SK-N-SH treated with all-trans-retinoic acid at 6 μM for 48 hours (cell line): ENCODE measurements around the gene HAUS1.

Experiments
- ATAC-seq: fragments of 200-7000 bp; cut with Tn5 transposase; 3 replicates; pipeline ENCODE4 v1.9.1; 2020; ENCODE audit warnings: mild to moderate bottlenecking, moderate library complexity
- ARNTL ChIP-seq: fragments of 450-650 bp; formaldehyde crosslinking; IDR thresholded peaks from 2 replicates; pipeline ENCODE4 v1.5.0; 2020; ENCODE audit warnings: low read depth, mild to moderate bottlenecking, moderate library complexity, borderline replicate concordance
- CSDC2 ChIP-seq: fragments of 250-450 bp; sonication (Bioruptor Pico); IDR thresholded peaks from 2 replicates; pipeline ENCODE4 v1.5.0; 2020; ENCODE audit warnings: mild to moderate bottlenecking, moderate library complexity
- ESRRG ChIP-seq: fragments of 250-450 bp; sonication (Bioruptor Pico); IDR thresholded peaks from 2 replicates; pipeline ENCODE4 v1.6.1; 2021; ENCODE audit warnings: mild to moderate bottlenecking
- GLIS3 ChIP-seq: fragments of 250-450 bp; sonication (Bioruptor Pico); IDR thresholded peaks from 2 replicates; pipeline ENCODE4 v1.5.0; 2020; ENCODE audit warnings: mild to moderate bottlenecking, moderate library complexity
- ISL1 ChIP-seq: fragments of 250-450 bp; sonication (Bioruptor Pico); IDR thresholded peaks from 2 replicates; pipeline ENCODE4 v2.1.2; 2022; ENCODE audit warnings: mild to moderate bottlenecking, moderate library complexity
- POU6F1 ChIP-seq: fragments of 250-450 bp; sonication (Bioruptor Pico); IDR thresholded peaks from 2 replicates; pipeline ENCODE4 v1.8.0; 2021; ENCODE audit warnings: low read depth, mild to moderate bottlenecking, moderate library complexity, borderline replicate concordance
- RARB ChIP-seq: fragments of 250-450 bp; sonication (Bioruptor Pico); IDR thresholded peaks from 2 replicates; pipeline ENCODE4 v1.8.0; 2021; ENCODE audit warnings: mild to moderate bottlenecking, moderate library complexity
- SNAI2 ChIP-seq: fragments of 250-450 bp; sonication (Bioruptor Pico); IDR thresholded peaks from 2 replicates; pipeline ENCODE4 v1.5.0; 2020; ENCODE audit warnings: mild to moderate bottlenecking, moderate library complexity
- TCF4 ChIP-seq: fragments of 250-450 bp; sonication (Bioruptor Pico); IDR thresholded peaks from 2 replicates; pipeline ENCODE4 v1.8.0; 2021; ENCODE audit warnings: mild to moderate bottlenecking, moderate library complexity, borderline replicate concordance
- TOX ChIP-seq: fragments of 250-450 bp; sonication (Bioruptor Pico); IDR thresholded peaks from 2 replicates; pipeline ENCODE4 v1.8.0; 2021; ENCODE audit warnings: mild to moderate bottlenecking, moderate library complexity, borderline replicate concordance
- TSHZ2 ChIP-seq: fragments of 250-450 bp; sonication (Bioruptor Pico); IDR thresholded peaks from 2 replicates; pipeline ENCODE4 v1.5.0; 2020; ENCODE audit warnings: mild to moderate bottlenecking, moderate library complexity
- ZC3H10 ChIP-seq: fragments of 250-450 bp; sonication (Bioruptor Pico); IDR thresholded peaks from 2 replicates; pipeline ENCODE4 v1.5.1; 2021; ENCODE audit warnings: mild to moderate bottlenecking, moderate library complexity
- ZFP3 ChIP-seq: fragments of 250-450 bp; sonication (Bioruptor Pico); IDR thresholded peaks from 2 replicates; pipeline ENCODE4 v1.5.0; 2020; ENCODE audit warnings: mild to moderate bottlenecking, moderate library complexity
- ZFP30 ChIP-seq: fragments of 450-650 bp; formaldehyde crosslinking; IDR thresholded peaks from 2 replicates; pipeline ENCODE4 v1.5.0; 2022; ENCODE audit warnings: mild to moderate bottlenecking, moderate library complexity
- ZNF565 ChIP-seq: fragments of 450-650 bp; formaldehyde crosslinking; conservative IDR thresholded peaks from 2 replicates; pipeline ENCODE4 v1.5.0; 2020; ENCODE audit warnings: low read depth, mild to moderate bottlenecking, moderate library complexity
- ZNF8 ChIP-seq: fragments of 450-650 bp; formaldehyde crosslinking; IDR thresholded peaks from 2 replicates; pipeline ENCODE4 v1.5.0; 2020; ENCODE audit warnings: mild to moderate bottlenecking, moderate library complexity
- TF ChIP-seq, protein P1 (sequence below): fragments of 250-450 bp; sonication (Bioruptor Pico); IDR thresholded peaks from 2 replicates; pipeline ENCODE4 v1.5.1; 2020; ENCODE audit warnings: low read depth, mild to moderate bottlenecking, moderate library complexity
- TF ChIP-seq, protein P2 (sequence below): fragments of 250-450 bp; sonication (Bioruptor Pico); IDR thresholded peaks from 2 replicates; pipeline ENCODE4 v1.8.0; 2020; ENCODE audit warnings: mild to moderate bottlenecking, moderate library complexity, borderline replicate concordance
- TF ChIP-seq, protein P3 (sequence below): fragments of 250-450 bp; sonication (Bioruptor Pico); IDR thresholded peaks from 2 replicates; pipeline ENCODE4 v1.5.1; 2021; ENCODE audit warnings: mild to moderate bottlenecking, moderate library complexity

Gene HAUS1

DNA sequence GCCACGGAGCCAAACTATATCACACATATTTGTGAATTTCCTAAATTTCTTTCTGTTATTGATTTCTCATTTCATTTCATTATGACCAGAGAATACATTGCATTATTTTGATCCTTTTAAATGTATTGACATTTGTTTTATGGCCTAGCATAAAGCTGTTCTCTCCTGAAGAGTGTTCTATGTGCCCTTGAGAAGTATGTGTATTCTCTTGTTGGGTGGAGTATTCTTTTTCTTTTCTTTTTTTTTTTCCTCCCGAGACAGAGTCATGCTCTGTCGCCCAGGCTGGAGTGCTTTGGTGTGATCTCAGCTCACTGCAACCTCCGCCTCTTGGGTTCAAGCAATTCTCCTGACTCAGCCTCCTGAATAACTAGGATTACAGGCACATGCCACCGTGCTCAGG is 5.2 kb downstream of the HAUS1 start (continued):
- TF ChIP-seq, protein P1, sequence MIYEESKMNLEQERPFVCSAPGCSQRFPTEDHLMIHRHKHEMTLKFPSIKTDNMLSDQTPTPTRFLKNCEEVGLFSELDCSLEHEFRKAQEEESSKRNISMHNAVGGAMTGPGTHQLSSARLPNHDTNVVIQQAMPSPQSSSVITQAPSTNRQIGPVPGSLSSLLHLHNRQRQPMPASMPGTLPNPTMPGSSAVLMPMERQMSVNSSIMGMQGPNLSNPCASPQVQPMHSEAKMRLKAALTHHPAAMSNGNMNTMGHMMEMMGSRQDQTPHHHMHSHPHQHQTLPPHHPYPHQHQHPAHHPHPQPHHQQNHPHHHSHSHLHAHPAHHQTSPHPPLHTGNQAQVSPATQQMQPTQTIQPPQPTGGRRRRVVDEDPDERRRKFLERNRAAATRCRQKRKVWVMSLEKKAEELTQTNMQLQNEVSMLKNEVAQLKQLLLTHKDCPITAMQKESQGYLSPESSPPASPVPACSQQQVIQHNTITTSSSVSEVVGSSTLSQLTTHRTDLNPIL (CRISPR knock-in tag), result no peak
- TF ChIP-seq CSDC2 (CRISPR knock-in tag) (no peak), SNAI2 (CRISPR knock-in tag) (no peak), ESRRG (CRISPR knock-in tag) (no peak)

DNA sequence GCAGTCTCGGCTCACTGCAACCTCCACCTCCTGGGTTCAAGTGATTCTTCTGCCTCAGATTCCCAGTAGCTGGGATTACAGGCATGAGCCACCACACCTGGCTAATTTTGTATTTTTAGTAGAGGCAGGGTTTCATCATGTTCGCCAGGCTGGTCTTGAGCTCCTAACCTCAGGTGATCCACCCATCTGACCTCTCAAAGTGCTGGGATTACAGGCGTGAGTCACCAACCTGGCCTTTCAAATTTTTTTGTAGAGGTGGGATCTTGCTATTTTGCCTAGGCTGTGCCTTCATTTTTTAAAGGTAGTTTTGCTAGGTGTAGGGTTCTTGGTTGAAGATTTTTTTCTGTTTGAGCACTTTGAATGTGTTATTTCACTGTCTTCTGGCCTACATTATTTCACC is 6.2 kb downstream of the HAUS1 start:
- no peak for ATAC-seq

More for the DNA sequence above, 6.2 kb downstream of the HAUS1 start:
- no peak for TF ChIP-seq TOX (CRISPR knock-in tag)
- no peak for TF ChIP-seq ZNF565 (CRISPR knock-in tag)
- no peak for TF ChIP-seq ISL1 (CRISPR knock-in tag)
- no peak for TF ChIP-seq GLIS3 (CRISPR knock-in tag)
- no peak for TF ChIP-seq ZNF8
- no peak for TF ChIP-seq ZFP3 (CRISPR knock-in tag)
- no peak for TF ChIP-seq TCF4 (CRISPR knock-in tag)
- TF ChIP-seq SNAI2 (CRISPR knock-in tag), result no peak
- no peak for TF ChIP-seq POU6F1 (CRISPR knock-in tag)
- TF ChIP-seq, protein P2, sequence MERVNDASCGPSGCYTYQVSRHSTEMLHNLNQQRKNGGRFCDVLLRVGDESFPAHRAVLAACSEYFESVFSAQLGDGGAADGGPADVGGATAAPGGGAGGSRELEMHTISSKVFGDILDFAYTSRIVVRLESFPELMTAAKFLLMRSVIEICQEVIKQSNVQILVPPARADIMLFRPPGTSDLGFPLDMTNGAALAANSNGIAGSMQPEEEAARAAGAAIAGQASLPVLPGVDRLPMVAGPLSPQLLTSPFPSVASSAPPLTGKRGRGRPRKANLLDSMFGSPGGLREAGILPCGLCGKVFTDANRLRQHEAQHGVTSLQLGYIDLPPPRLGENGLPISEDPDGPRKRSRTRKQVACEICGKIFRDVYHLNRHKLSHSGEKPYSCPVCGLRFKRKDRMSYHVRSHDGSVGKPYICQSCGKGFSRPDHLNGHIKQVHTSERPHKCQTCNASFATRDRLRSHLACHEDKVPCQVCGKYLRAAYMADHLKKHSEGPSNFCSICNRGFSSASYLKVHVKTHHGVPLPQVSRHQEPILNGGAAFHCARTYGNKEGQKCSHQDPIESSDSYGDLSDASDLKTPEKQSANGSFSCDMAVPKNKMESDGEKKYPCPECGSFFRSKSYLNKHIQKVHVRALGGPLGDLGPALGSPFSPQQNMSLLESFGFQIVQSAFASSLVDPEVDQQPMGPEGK (CRISPR knock-in tag), result no peak
- no peak for TF ChIP-seq ESRRG (CRISPR knock-in tag)
- TF ChIP-seq, protein P1 (CRISPR knock-in tag), result no peak
- TF ChIP-seq ARNTL (CRISPR knock-in tag), result no peak
- TF ChIP-seq, protein P3, sequence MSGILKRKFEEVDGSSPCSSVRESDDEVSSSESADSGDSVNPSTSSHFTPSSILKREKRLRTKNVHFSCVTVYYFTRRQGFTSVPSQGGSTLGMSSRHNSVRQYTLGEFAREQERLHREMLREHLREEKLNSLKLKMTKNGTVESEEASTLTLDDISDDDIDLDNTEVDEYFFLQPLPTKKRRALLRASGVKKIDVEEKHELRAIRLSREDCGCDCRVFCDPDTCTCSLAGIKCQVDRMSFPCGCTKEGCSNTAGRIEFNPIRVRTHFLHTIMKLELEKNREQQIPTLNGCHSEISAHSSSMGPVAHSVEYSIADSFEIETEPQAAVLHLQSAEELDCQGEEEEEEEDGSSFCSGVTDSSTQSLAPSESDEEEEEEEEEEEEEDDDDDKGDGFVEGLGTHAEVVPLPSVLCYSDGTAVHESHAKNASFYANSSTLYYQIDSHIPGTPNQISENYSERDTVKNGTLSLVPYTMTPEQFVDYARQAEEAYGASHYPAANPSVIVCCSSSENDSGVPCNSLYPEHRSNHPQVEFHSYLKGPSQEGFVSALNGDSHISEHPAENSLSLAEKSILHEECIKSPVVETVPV (CRISPR knock-in tag), result no peak
- no peak for TF ChIP-seq ZC3H10 (CRISPR knock-in tag)
- TF ChIP-seq ZFP30 (CRISPR knock-in tag), result no peak
- TF ChIP-seq RARB (CRISPR knock-in tag), result no peak
- TF ChIP-seq TSHZ2 (CRISPR knock-in tag), result no peak
